Hepatocyte (in vitro differentiated cells): ENCODE data around the gene ZDHHC1.

ENCODE experiments used
- EZH2phosphoT487 ChIP-seq: fragments of 200-600 bp; sonication (generic); IDR thresholded peaks from one replicate; pipeline ENCODE4 v1.6.1; 2018; ENCODE audit warnings: antibody characterized with exemption, mild to moderate bottlenecking, low read depth, moderate library complexity; ENCODE audit not compliant: unreplicated experiment, severe bottlenecking
- TF ChIP-seq, protein P1 (sequence below): fragments of 200-600 bp; sonication (generic); IDR thresholded peaks from 2 replicates; pipeline ENCODE4 v1.5.1; 2016; ENCODE audit warnings: antibody characterized with exemption, mild to moderate bottlenecking; ENCODE audit not compliant: poor library complexity

DNA sequence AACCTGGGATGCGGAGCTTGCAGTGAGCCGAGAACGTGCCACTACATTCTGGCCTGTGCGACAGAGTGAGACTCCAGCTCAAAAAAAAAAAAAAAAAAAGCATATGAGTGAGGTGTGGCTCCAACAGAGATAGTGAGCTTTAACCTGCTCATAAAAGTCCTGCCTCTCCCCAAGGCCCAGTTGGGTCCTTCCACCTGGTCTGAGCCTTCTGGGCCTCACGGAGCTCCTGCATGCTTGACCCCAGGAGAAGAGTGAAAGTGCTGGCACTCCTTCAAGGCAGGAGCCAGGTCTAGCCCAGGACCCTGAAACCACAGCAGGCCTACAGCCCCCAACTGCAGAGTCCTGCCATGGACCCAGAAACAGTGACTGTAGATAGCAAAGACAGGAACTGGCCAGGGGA lies 32.3 kb upstream of the ZDHHC1 start:
- no peak for TF ChIP-seq EZH2phosphoT487
- TF ChIP-seq, protein P1, sequence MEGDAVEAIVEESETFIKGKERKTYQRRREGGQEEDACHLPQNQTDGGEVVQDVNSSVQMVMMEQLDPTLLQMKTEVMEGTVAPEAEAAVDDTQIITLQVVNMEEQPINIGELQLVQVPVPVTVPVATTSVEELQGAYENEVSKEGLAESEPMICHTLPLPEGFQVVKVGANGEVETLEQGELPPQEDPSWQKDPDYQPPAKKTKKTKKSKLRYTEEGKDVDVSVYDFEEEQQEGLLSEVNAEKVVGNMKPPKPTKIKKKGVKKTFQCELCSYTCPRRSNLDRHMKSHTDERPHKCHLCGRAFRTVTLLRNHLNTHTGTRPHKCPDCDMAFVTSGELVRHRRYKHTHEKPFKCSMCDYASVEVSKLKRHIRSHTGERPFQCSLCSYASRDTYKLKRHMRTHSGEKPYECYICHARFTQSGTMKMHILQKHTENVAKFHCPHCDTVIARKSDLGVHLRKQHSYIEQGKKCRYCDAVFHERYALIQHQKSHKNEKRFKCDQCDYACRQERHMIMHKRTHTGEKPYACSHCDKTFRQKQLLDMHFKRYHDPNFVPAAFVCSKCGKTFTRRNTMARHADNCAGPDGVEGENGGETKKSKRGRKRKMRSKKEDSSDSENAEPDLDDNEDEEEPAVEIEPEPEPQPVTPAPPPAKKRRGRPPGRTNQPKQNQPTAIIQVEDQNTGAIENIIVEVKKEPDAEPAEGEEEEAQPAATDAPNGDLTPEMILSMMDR: no peak
